ENCODE results near the gene BTBD8. TPM values are rescaled to one million over a fixed set of nuclear protein-coding genes. Genes with fewer than 3 reads are reported as not detected.

Gene BTBD8
- total RNA-seq, 1 experiment from 2014 or later: 2.8 TPM

GRCh38 chr1:92186081-92186480, 105.9 kb downstream of the BTBD8 start:
- ATAC-seq: no peak
- BruUV-seq (replicated peaks): no TSS peak
- no peaks in the 10 kb centered on the region for H3K9me3 ChIP-seq (ENCODE audit: control insufficient read depth in 1 of 2, insufficient read depth in 1 of 2, low read depth in 1 of 2, low read length in 2 of 2)
- H3K4me3 ChIP-seq (replicated peaks in 1 of 2; ENCODE audit: low read depth in 1 of 2, low read length in 2 of 2): no peak overlapping the region
- CTCF ChIA-PET: no interaction called here
- no peaks in the 10 kb centered on the region for H3K79me2 ChIP-seq (ENCODE audit: insufficient read depth, low read length)
- no peaks in the 10 kb centered on the region for H3K36me3 ChIP-seq (ENCODE audit: control insufficient read depth in 1 of 2, insufficient read depth in 2 of 2, low read length in 2 of 2)
- DNase-seq (ENCODE audit: low read depth, low spot score): no peak
- peaks cover 0 to 3% of the 10 kb centered on the region in 2 experiments; a peak in 1 of 4 replicates for H3K4me1 ChIP-seq (ENCODE audit: control insufficient read depth in 1 of 2, insufficient read depth in 2 of 2, low read length in 2 of 2)
- H3K27ac ChIP-seq (ENCODE audit: low read depth, low read length): no peak overlapping the region
- intact Hi-C loops (cut with micrococcal nuclease): no loop called here
- H2AFZ ChIP-seq (ENCODE audit: low read depth, low read length, poor library complexity, severe bottlenecking): no peak overlapping the region
- no peaks in the 10 kb centered on the region for H3K9me2 ChIP-seq (ENCODE audit: insufficient read depth)
- RAD21 ChIA-PET (ENCODE audit: low non-redundant PET in 1 of 2, low total read pairs in 2 of 2, uncharacterized antibody in 2 of 2, unreplicated experiment in 2 of 2): no interaction called here
- POLR2A ChIA-PET: no interaction called here
- H3K9ac ChIP-seq (ENCODE audit: low read length): no peak overlapping the region
- H3K4me2 ChIP-seq (ENCODE audit: low read length): no peak overlapping the region
- H4K20me1 ChIP-seq (ENCODE audit: insufficient read depth): no peaks in the 10 kb centered on the region
- TF ChIP-seq JUND (IDR thresholded peaks at IDR 0.05) (no peak), REST (IDR thresholded peaks at IDR 0.05; ENCODE audit: low read depth) (no peak), ATF3 (IDR thresholded peaks at IDR 0.05) (no peak), ZFX (IDR thresholded peaks at IDR 0.05) (no peak), POLR2A (IDR thresholded peaks at IDR 0.05; ENCODE audit: borderline replicate concordance, extremely low read depth, insufficient read depth, insufficient read length) (no peak), POLR2AphosphoS5 (IDR thresholded peaks at IDR 0.05; ENCODE audit: low read depth, low read length) (no peak), FOSL1 (IDR thresholded peaks at IDR 0.05; ENCODE audit: low read depth) (no peak), EZH2phosphoT487 (IDR thresholded peaks at IDR 0.05; ENCODE audit: borderline replicate concordance) (no peak), ELF1 (IDR thresholded peaks at IDR 0.05; ENCODE audit: borderline replicate concordance, low read depth) (no peak), SP1 (IDR thresholded peaks at IDR 0.05; ENCODE audit: low read depth) (no peak), SRF (IDR thresholded peaks at IDR 0.05; ENCODE audit: low read depth) (no peak), RAD21 (IDR thresholded peaks at IDR 0.05; ENCODE audit: low read depth) (no peak)
- no peaks in the 10 kb centered on the region for H3K27me3 ChIP-seq (ENCODE audit: insufficient read depth, low read length)

Data from HCT116 (cell line).